COLO829 (cell line): ENCODE data around the gene GPX7.
"Not testable (repeated sequence)": the region's sequence is repeated elsewhere in the genome, so short reads cannot be mapped to it uniquely, and the experiment has no call there.

Experiments
- DNase-seq: peaks from one replicate; pipeline ENCODE4 v3.0.0; 2012; ENCODE audit warnings: low spot score

Gene GPX7

DNA sequence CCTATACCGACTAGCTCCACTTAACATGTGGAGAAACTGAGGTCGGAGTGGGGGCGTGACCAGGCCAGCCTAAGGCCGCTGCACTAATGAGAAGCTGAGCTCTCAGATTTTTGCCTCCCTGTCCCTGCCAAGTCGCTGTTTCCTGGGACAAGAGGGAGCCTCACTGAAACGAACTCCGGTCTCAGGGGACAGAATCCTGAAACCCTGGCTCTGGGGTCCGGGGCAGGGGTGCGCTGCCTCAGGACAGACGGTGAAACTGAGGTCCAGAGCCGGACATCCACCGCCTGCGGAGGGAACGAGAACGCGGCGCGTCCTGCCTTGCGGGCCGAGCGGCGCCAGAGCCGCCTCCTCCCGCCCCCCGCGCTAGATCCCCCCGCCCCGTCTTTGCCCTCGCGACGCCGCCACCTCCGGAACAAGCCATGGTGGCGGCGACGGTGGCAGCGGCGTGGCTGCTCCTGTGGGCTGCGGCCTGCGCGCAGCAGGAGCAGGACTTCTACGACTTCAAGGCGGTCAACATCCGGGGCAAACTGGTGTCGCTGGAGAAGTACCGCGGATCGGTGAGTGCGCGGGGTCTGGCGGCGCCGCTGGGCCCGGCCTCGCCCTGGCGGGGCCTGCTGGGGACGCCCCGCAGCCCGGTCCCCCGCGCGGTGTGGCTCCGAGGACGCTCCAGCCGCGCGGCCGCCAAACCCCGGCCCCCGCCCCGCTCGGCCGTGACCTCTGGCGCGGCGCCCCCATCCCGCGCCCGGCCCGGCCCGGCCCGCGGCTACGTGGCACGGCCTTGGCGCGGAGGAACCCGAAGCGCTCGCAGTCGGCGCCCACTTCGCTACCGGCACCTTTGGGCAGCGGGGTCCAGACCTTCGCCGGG is at the start of gene GPX7:
TSS of gene GPX7 (plus strand) at position 381 of the 865 bp plus-strand sequence. CDS start at position 420, 39 bp downstream.
- no peak for DNase-seq

GRCh38 chr1:52552505-52553361 is 49.4 kb upstream of the GPX7 start, which contains the start of gene TUT4:
Gene TUT4 (minus strand): TSS chr1:52553092. CDS start chr1:52526280, 26,812 bp downstream.
- DNase-seq, result peak; percentile 8

GRCh38 chr1:52553362-52554266 is 48.6 kb upstream of the GPX7 start:
- DNase-seq, result peak; percentile 46

- no peak for DNase-seq
These were observed 47.9 kb upstream of the GPX7 start for GRCh38 chr1:52554267-52554640.

- no peak for DNase-seq
These were observed 47.4 kb upstream of the GPX7 start for GRCh38 chr1:52554756-52555155.

GRCh38 chr1:52556641-52557360 is 45.4 kb upstream of the GPX7 start:
- no peak for DNase-seq

DNA sequence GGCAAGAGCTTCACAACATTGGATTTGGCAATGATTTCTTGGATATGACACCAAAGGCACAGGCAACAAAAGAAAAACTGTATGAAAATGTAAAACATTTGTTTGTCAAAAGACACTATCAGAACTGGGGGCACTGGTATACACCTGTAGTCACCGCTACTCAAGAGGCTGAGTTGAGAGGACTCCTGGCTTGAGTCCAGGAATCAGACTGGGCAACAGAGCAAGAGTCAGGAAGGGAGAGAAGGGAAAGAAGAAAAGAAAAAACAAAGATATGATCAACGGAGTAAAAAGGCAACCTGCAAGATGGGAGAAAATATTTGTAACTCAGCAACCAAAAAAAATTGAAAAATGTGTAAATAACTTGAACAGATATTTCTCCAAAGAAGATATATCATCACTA is 43.2 kb upstream of the GPX7 start:
- no peak for DNase-seq

- DNase-seq, result no peak
These were observed 42.3 kb upstream of the GPX7 start for GRCh38 chr1:52559875-52560274.

DNA sequence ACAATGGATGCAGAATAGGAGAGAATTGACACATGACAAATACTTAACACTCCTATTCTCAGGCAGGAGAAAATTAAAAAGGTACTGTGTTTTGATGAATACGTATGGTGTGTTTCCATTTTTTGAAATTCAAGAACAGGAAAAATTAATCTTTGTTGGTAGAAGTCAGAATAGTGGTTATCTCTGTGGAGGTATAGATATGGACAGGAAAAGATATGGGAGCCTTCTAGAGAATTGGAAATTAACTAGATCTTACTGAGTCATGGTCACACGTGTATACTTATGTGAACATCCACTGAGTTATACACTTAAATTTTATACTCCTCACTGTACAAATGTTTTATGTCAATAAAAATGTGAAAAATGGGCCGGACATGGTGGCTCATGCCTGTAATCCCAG is 39.4 kb upstream of the GPX7 start:
- no peak for DNase-seq

GRCh38 chr1:52567943-52568342 is 34.2 kb upstream of the GPX7 start:
- no peak for DNase-seq

DNA sequence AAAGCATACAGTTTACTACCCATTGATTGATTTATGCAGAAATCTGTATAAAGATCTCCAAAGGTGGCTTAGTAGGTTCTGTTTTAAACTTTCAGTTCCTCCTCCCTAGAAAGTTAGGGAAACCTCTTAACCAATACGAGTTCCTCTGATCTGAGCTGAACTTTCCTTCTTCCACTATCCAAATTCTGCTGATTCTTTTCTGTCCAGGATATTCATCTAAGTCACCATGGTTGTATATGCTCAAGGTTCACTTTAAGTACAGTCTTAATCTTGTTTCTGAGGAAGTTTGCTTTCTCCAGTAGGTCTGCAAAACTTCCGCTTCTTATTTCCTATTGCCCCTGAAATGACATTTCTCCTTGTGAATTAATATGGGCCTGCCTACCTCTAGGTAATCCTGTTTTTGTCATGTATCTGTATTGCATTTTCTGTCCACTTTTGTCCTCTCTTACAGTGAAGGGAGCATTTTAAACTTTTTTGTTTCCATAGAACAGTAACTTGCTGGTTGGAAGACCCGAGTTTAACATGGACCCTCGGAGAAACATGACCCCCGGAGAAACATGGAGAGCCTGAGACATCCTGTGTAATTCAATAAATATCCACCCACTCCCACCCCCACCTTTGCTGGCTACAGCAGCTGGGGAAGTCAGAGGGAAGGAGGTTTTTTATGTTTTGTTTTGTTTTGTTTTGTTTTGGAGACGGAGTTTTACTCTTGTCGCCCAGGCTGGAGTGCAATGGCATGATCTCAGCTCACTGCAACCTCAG is 32.5 kb upstream of the GPX7 start:
- no peak for DNase-seq

DNA sequence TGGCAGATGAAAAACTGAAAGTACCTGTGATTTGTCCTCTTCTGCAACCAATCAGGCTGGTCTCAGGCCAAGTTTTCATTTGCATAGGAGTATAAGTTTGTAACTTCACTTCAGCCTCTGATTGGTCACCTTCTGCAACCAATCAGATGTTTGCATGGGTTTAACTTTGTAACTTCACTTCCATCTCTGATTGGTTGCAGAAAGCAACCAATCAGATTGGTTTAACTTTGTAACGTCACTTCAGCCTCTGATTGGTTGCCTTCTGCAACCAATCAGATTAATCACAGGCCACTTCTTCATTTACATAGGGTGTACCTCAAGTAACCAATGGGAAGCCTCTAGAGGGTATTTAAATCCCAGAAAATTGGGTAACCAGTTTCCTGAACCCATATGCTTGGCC is 30.4 kb upstream of the GPX7 start:
- no peak for DNase-seq

- no peak for DNase-seq
These were observed 29.8 kb upstream of the GPX7 start for GRCh38 chr1:52572387-52572786.

DNA sequence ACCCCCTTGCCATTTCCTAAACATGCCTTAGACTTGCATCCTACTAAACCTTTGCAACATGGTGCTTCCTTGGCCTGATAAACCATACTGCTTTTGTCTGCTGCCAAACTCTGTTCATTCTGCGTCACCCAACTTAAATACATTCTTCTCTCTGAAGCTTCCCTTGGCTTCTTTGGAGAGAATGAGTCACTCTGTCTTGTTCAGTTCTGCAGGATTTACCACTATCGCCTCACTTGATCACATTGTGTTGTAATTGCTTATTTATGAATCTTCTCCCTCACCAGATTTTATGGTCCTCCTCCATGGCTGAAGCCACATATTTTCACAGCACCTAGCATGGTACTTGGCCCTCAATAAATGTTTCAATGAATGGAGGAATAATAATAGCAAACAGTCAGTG is 27.6 kb upstream of the GPX7 start:
- DNase-seq, result peak; percentile 95

DNA sequence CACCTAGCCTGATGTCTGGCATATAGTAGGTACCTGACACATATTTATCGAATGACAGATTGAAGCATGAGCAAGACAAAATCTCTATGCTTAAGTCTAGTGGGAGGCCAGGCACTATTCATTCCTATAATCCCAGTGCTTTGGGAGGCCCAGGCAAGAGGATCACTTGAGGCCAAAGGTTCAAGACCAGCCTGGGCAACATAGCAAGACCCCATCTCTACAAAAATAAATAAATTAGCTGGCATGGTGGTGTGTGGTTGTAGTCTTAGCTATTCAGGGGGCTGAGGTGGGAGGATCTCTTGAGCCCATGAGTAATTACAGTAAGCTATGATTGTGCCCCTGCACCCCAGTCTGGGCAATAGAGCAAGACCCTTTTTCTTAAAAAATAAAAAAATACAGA is 26.1 kb upstream of the GPX7 start:
- DNase-seq, result no peak

- DNase-seq, result not testable (repeated sequence)
These were observed 24.1 kb upstream of the GPX7 start for GRCh38 chr1:52578066-52578465.

- no peak for DNase-seq
These were observed 22.8 kb upstream of the GPX7 start for GRCh38 chr1:52579415-52579814.

- no peak for DNase-seq
These were observed 21.9 kb upstream of the GPX7 start for GRCh38 chr1:52580283-52580682.

GRCh38 chr1:52582116-52582696 is 20.0 kb upstream of the GPX7 start:
- no peak for DNase-seq

- no peak for DNase-seq
These were observed 16.7 kb upstream of the GPX7 start for GRCh38 chr1:52585474-52585873.
